Dendritic cell treated with granulocyte-macrophage colony-stimulating factor and Interleukin-4, amounts not matched to agents 40 ng/mL and 50 ng/mL, for 4 days (primary cell): ENCODE measurements around the gene ERCC2.

ENCODE experiments used
- H3K27ac Mint-ChIP-seq: one replicate; pipeline ENCODE4 v1.8.0; 2022; ENCODE audit warnings: mild to moderate bottlenecking, mixed read lengths
- H3K27me3 Mint-ChIP-seq: one replicate; pipeline ENCODE4 v1.8.0; 2022; ENCODE audit warnings: mild to moderate bottlenecking, mixed read lengths
- H3K36me3 Mint-ChIP-seq: one replicate; pipeline ENCODE4 v1.8.0; 2022; ENCODE audit warnings: low read depth, mixed read lengths
- H3K4me1 Mint-ChIP-seq: one replicate; pipeline ENCODE4 v1.8.0; 2022; ENCODE audit warnings: low read depth, mixed read lengths
- H3K4me3 Mint-ChIP-seq: one replicate; pipeline ENCODE4 v1.8.0; 2022; ENCODE audit warnings: mild to moderate bottlenecking, moderate library complexity, mixed read lengths
- H3K9me3 Mint-ChIP-seq: one replicate; pipeline ENCODE4 v1.8.0; 2022; ENCODE audit warnings: mixed read lengths
- intact Hi-C: fragments of 100-400 bp; cut with micrococcal nuclease; formaldehyde crosslinking; loops from one replicate; pipeline ENCODE4 v1.15.0; 2022

The ERCC2 gene

DNA sequence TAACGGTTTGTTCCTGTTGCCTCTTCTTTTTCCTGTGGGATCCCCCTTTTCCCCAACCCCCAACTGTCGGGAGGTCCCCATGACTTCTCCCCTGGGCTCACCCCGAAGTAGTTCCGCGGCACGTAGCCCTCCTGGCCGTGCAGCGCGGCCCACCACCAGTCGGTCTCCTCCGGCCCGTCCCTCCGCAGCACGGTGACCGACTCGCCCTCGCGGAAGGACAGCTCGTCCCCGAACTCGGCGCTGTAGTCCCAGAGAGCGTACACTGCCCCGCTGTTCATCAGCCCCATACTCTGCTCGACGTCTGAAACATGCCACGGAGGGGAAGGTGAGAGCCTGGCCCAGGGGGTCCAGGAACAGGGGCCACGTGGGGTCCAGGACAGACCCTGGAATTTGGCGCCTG is 12.1 kb upstream of the ERCC2 start:
- Mint-ChIP-seq H3K4me3 (no peak overlapping the region), H3K9me3 (no peaks in the 10 kb centered on the region), H3K27ac (no peak overlapping the region), H3K36me3 (no peaks in the 10 kb centered on the region), H3K4me1 (peaks cover 23% of the 10 kb centered on the region), H3K27me3 (peaks cover 50% of the 10 kb centered on the region)
- intact Hi-C loops = no loop called here

DNA sequence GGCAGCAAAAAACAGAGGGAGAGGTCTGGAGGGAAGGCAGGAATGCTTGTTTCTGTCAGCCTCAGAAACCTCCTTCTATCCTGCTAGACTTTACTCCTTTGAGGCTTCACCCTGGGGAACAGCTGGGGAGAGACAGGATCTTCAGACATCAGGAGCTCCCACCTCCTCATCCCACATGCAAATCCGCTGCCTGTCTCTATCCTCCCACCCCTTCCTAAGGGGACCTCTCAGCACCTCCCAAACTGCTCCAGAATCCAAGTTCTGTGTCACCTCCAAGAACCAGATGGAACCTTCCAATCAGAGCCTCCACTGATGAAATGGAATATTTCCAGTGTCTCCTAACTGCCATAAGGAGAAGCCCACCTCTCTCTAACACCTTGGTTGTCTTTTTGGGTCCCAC is 9.7 kb upstream of the ERCC2 start:
- no peak overlapping the region for H3K27ac Mint-ChIP-seq
- intact Hi-C loops = no loop called here
- no peak overlapping the region for H3K4me3 Mint-ChIP-seq
- H3K9me3 Mint-ChIP-seq = no peaks in the 10 kb centered on the region
- peaks cover 27% of the 10 kb centered on the region for H3K27me3 Mint-ChIP-seq
- H3K4me1 Mint-ChIP-seq = peaks cover 13% of the 10 kb centered on the region
- no peaks in the 10 kb centered on the region for H3K36me3 Mint-ChIP-seq

- Mint-ChIP-seq H3K27ac (no peak overlapping the region), H3K9me3 (no peaks in the 10 kb centered on the region), H3K27me3 (peaks cover 3% of the 10 kb centered on the region), H3K4me1 (peaks cover 13% of the 10 kb centered on the region), H3K36me3 (no peaks in the 10 kb centered on the region), H3K4me3 (no peak overlapping the region)
- intact Hi-C loops = no loop called here
These were observed 5.8 kb upstream of the ERCC2 start for GRCh38 chr19:45376045-45376724.

GRCh38 chr19:45368737-45369340 is 1.5 kb downstream of the ERCC2 start:
- Mint-ChIP-seq H3K9me3 (no peaks in the 10 kb centered on the region), H3K36me3 (peaks cover 28% of the 10 kb centered on the region), H3K4me3 (no peak overlapping the region), H3K27me3 (no peaks in the 10 kb centered on the region), H3K4me1 (peaks cover 14% of the 10 kb centered on the region), H3K27ac (no peak overlapping the region)
- intact Hi-C loops = no loop called here

DNA sequence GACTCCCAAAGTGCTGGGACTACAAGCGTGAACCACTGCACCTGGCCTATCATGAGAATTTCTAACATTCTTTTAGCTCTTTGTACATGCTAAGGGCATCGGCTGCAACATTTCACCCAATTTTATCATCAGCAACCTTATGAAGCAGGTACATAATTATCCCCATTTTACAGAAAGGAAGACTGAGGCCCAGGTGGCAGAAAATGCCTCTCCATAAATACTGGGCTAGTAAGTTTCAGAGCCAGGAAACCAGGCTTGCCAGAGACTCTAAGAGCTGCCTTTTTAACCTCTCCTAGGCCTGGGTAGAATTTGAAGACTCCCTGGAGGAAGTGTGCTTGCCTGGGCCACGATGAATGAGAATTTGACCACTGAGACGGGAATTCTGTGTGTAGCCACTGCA is 2.2 kb downstream of the ERCC2 start:
- H3K27ac Mint-ChIP-seq = no peak overlapping the region
- no peak overlapping the region for H3K4me3 Mint-ChIP-seq
- peaks cover 35% of the 10 kb centered on the region for H3K36me3 Mint-ChIP-seq
- peaks cover 14% of the 10 kb centered on the region for H3K4me1 Mint-ChIP-seq
- intact Hi-C loops = no loop called here
- H3K27me3 Mint-ChIP-seq = no peaks in the 10 kb centered on the region
- no peaks in the 10 kb centered on the region for H3K9me3 Mint-ChIP-seq

GRCh38 chr19:45364696-45365095 is 5.7 kb downstream of the ERCC2 start:
- Mint-ChIP-seq H3K36me3 (peaks cover 62% of the 10 kb centered on the region), H3K9me3 (no peaks in the 10 kb centered on the region), H3K4me3 (no peak overlapping the region), H3K4me1 (peaks cover 10% of the 10 kb centered on the region), H3K27ac (no peak overlapping the region), H3K27me3 (no peaks in the 10 kb centered on the region)
- intact Hi-C loops = no loop called here

GRCh38 chr19:45363861-45364459 is 6.4 kb downstream of the ERCC2 start:
- Mint-ChIP-seq H3K4me1 (peaks cover 4% of the 10 kb centered on the region), H3K9me3 (no peaks in the 10 kb centered on the region), H3K36me3 (peaks cover 69% of the 10 kb centered on the region), H3K27me3 (no peaks in the 10 kb centered on the region), H3K4me3 (no peak overlapping the region), H3K27ac (no peak overlapping the region)
- intact Hi-C loops = no loop called here

GRCh38 chr19:45362291-45362690 is 8.1 kb downstream of the ERCC2 start:
- Mint-ChIP-seq H3K9me3 (no peaks in the 10 kb centered on the region), H3K4me3 (no peak overlapping the region), H3K27ac (no peak overlapping the region), H3K4me1 (no peaks in the 10 kb centered on the region), H3K27me3 (no peaks in the 10 kb centered on the region), H3K36me3 (peaks cover 79% of the 10 kb centered on the region)
- intact Hi-C loops = no loop called here

- intact Hi-C loops = no loop called here
- H3K27ac Mint-ChIP-seq = no peak overlapping the region
- H3K27me3 Mint-ChIP-seq = no peaks in the 10 kb centered on the region
- no peaks in the 10 kb centered on the region for H3K9me3 Mint-ChIP-seq
- no peaks in the 10 kb centered on the region for H3K4me1 Mint-ChIP-seq
- no peak overlapping the region for H3K4me3 Mint-ChIP-seq
- H3K36me3 Mint-ChIP-seq = peaks cover 86% of the 10 kb centered on the region
These were observed 8.8 kb downstream of the ERCC2 start for GRCh38 chr19:45361608-45362007.

DNA sequence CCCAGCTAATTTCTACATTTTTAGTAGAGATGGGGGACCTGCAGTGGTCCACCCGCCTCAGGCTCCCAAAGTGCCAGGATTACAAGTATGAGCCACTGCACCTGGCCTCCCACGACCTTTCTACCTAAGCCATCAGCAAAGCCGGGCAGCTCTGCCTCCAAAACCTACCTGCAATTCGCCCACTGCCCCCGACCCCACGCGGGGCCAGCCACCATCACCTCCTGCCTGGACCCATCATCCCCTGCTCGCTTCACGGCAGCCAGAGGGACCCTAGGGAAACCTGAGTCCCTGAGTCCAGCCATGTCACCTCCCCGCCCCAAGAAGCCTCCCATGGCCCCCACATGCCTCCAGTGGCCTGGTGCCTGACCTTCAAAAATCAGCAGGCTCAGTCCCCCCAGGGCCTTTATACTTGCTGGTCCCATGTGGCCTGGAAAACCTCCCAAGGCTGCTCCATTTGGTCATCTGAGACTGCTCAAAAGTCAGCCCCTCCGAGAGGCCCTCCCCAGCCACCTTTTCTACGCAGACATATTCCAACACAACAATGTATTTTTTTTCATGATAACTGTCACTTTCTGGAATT is 12.1 kb downstream of the ERCC2 start:
- intact Hi-C loops = no loop called here
- no peaks in the 10 kb centered on the region for H3K27me3 Mint-ChIP-seq
- peaks cover 95% of the 10 kb centered on the region for H3K36me3 Mint-ChIP-seq
- H3K27ac Mint-ChIP-seq = no peak overlapping the region
- H3K4me1 Mint-ChIP-seq = no peaks in the 10 kb centered on the region
- H3K4me3 Mint-ChIP-seq = no peak overlapping the region
- no peaks in the 10 kb centered on the region for H3K9me3 Mint-ChIP-seq

DNA sequence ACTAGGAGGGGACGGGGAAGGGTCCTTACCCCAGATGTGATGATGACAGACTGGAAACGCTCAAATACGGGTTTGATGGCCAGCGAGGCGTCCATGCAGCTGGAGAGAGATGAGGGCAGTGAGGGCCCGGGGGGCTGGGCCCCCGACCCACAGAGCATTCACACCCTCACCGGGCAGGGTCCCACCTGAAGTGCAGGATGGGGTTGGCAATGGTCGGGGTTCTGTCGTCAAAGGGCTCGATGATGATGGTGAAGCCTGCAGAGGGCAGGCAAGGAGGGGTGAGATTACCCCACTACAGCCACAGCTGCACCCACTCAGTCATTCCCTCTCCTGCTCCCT is 13.0 kb downstream of the ERCC2 start:
- Mint-ChIP-seq H3K4me3 (no peak overlapping the region), H3K4me1 (no peaks in the 10 kb centered on the region), H3K36me3 (peaks cover 95% of the 10 kb centered on the region), H3K27ac (no peak overlapping the region), H3K27me3 (no peaks in the 10 kb centered on the region), H3K9me3 (no peaks in the 10 kb centered on the region)
- intact Hi-C loops = no loop called here

GRCh38 chr19:45356760-45357444 is 13.5 kb downstream of the ERCC2 start:
- Mint-ChIP-seq H3K4me1 (no peaks in the 10 kb centered on the region), H3K27ac (no peak overlapping the region)
- intact Hi-C loops = no loop called here

DNA sequence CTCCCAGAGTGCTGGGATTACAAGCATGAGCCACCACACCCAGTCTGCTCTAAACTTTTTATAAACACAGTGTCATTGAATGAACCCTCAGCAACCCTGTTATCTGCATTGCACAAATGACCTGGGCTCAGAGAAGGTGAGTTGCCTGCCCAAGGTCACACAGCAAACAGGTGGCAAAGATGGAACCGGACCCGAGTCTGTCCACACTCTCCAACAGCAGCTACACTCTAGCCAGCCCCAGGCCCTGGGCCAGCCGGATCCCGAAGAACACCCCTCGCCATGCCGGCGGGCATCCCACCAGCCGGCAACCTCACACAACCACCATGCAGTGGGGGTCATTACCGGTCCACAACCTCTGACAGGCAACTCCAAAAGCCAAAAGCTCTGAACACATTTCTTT is 14.5 kb downstream of the ERCC2 start:
- no peaks in the 10 kb centered on the region for H3K4me1 Mint-ChIP-seq
- no peaks in the 10 kb centered on the region for H3K9me3 Mint-ChIP-seq
- H3K4me3 Mint-ChIP-seq = no peak overlapping the region
- no peaks in the 10 kb centered on the region for H3K27me3 Mint-ChIP-seq
- intact Hi-C loops = no loop called here
- peaks cover 95% of the 10 kb centered on the region for H3K36me3 Mint-ChIP-seq
- H3K27ac Mint-ChIP-seq = no peak overlapping the region

More at GRCh38 chr19:45356760-45357444, 13.5 kb downstream of the ERCC2 start:
- no peak overlapping the region for H3K4me3 Mint-ChIP-seq
- H3K9me3 Mint-ChIP-seq = no peaks in the 10 kb centered on the region
- peaks cover 95% of the 10 kb centered on the region for H3K36me3 Mint-ChIP-seq
- H3K27me3 Mint-ChIP-seq = no peaks in the 10 kb centered on the region

DNA sequence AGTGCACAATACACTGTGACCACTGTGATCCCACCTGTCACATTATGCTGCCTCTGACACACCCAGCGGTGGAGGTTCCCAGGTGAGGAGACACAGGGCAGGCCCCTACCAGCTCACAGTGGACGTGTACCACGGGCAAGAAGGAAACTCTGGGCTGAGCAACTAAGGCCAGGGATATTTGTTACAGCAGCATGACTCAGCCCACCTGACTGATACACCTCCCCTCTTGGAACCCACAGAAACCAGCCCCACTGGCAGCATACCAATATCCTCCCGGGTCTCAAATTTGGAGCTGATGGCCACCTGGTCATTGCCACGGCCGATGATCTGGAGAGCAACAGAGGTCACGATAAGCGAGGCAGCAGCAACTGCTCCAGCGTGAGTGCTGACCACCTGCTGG is 15.0 kb downstream of the ERCC2 start:
- H3K4me1 Mint-ChIP-seq = no peaks in the 10 kb centered on the region
- no peaks in the 10 kb centered on the region for H3K27me3 Mint-ChIP-seq
- H3K4me3 Mint-ChIP-seq = no peak overlapping the region
- intact Hi-C loops = no loop called here
- H3K9me3 Mint-ChIP-seq = no peaks in the 10 kb centered on the region
- no peak overlapping the region for H3K27ac Mint-ChIP-seq
- peaks cover 95% of the 10 kb centered on the region for H3K36me3 Mint-ChIP-seq
